ENCODE measurements around the gene TOE1.
A peak's percentile ranks its signal among the peaks of the same experiment; 100 is the strongest.

TOE1 gene

DNA sequence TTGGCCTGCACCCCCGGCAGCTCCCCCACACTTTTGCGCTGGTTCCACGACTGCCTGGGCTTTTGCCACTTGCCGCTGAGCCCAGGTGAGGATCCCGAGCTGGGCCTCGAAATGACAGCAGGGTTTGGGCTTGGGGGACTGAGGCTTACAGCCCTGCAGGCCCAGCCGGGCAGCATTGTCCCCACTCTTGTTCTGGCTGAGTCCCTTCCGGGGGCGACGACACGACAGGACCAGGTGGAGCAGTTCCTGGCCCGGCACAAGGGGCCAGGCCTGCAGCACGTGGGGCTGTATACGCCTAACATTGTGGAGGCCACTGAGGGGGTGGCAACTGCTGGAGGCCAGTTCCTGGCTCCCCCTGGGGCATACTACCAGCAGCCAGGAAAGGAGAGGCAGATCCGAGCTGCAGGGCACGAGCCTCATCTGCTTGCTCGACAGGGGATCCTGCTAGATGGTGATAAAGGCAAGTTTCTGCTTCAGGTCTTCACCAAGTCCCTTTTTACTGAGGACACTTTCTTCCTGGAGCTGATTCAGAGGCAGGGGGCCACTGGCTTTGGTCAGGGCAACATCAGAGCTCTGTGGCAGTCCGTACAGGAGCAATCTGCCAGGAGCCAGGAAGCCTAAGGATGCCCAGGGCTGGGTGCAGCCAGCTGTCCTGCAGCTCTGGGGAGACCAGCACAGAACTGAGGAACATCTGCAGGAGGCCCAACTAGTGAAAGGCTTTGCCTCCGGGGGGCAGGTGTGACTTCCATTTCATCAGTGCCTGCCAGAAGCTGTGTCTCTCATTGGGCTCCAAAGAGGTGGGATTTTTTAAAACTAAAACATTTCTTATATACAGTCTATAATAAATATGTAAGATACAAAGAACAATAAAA is 12.1 kb upstream of the TOE1 start:
- DNase-seq, result no peak

- DNase-seq, result no peak
Observed at GRCh38 chr1:45328680-45329079, 11.3 kb upstream of the TOE1 start.

DNA sequence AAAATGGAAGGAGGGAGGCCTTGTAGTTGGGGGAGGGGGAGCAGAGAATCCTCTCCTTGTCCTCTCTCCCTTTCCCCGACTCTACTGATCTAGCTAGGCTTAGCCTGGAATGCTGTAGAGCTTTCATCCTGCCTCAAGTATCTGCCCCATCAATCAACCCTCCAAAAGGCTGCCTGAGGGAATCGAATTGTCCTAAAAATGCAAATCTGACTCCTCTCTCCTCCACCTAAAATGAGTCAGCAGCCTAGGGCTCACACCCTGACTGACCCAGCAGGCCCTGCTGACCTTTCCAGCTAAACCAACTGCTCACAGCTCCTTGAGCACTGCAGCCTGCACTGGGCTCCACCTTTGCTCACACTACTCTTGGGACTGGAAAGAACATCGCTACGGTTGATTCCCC is 10.5 kb upstream of the TOE1 start:
- no peak for DNase-seq

DNA sequence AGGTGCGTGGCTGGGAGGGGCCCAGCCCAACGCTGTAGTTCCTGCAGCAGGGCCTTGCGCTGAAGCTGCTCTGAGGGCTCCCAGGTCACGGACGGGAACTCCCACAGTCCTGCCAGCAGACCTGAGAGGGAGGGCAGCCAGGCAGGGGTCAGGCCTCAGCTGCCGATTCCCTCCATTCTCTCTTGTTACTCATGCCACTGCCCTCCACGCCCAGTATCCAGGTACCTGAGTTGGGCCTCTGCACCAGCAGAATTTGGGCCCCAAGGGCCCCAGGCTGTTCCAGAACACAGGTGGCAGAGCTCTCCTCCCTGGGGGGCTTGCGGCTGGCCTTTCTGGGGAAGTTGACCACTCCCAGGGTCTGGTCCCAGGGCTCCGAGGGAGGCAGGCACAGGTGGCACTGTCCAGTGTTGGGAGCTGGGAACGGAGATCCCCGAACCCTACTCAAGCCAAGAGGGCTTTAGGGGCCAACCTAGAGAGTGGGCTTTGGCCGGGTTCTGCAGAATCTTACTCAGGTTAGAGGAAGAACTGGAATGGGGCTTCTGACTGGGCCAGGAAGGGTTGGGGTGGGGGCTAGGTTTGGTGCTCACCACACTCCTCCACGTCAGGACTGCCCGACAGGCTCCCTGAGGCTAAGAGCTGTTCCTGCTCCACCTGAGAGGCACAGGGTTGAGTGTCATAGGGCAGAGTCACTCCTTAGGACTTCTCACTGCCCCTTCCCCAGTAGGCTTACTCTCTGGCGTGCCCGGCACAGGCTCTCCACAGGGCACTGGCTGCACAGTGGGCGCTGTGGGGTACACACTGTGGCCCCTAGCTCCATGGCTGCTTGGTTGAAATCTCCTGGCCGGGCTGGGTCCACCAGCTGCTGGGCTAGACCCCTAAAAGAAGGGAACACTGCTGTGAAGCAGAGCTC is 8.3 kb upstream of the TOE1 start:
- DNase-seq, result no peak

GRCh38 chr1:45332346-45332720 is 7.6 kb upstream of the TOE1 start:
- no peak for DNase-seq

DNA sequence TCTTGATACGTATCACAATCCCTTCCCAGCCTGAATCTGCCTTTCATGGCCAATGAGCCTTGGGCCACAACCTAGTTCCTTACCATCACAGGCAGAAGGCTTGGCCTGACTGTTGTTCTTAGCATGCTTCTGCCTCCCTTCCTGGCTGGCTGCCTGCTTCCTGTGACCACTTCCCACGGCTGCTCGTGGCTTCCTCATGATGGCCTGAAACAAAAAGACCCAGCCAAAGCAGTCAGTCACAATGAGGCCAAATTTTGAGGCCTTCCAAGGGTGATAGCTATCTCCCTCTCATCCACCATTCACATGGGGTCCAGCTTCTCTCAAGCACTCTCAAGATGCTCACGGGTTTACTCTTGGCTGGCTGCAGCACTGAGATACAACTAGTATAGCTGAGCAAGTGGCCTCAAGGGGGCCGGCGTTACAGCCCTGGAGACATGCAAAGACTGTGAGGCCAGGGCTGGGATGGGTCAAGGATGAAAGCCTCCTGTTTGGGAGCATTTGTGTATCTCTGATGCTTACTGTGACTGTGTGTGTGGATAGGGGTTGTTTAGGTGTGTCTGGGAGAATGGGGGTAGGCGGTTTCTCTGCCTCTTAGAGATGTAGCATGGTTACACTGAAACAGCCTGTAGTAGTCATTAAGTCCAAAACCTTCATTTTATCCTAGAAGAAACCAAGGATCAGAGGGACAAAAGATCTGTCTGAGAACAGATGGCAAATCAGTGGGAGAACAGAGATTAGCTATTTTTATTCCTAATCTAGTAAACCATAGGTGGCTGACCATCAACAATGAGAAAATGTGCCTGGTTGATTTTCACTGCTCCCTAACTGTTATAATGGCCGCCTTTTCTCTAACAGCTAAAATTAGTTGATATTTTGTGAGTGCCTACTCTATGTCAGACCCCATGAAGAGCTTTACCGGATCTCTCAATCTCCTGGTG is 5.4 kb upstream of the TOE1 start:
- DNase-seq, result peak; percentile 30

DNA sequence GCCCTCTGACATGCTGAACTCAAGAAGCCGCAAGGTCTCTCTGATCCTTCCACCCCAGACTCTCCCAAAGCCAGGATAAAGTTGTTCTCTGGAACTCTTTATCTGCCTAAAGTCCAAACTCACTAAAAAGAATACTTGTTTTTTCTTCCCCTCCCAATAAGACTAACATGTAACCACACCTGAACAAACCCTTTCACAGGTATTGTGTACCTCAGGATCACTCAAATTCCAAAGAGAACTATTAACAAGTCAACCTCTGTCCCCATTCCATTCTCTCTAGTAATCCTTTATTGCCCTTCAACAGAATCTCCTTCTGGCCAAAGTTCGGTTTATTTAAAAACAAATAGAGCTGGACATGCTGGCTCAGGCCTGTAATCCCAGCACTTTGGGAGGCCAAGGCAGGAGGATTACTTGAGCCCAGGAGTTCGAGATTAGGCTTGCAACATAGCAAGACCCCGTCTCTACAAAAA is 4.1 kb upstream of the TOE1 start:
- no peak for DNase-seq

DNA sequence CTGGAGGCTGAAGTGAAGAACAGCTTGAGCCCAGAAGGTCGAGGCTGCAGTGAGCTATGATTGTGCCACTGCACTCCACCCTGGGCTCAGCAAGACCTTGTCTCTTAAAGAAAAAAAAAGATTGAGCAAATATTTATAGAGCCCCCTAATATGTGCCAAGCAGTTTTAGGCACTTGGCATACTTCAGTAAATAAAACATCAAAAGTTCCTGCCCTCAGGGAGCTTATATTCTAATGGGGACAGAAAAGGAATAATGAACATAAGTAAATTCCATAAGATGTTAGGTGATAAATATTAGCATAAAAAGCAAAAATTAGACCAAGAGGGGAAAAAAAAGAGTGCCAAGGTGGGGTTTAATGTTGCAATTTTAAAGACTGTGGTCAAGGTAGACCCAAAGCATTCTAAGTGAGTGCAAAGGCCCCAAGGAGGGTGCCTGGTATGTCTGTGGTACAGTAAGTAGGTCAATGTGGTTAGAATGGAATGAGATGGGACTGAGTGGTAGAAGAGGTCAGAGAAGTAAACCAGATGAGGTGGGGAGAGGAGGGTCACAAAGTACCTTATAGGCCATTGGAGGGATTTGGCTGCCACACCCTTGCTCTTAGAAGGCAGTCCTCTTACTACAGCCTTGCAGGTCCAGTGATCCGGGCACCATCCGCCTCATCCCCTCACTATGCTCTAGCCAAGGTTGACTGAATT is 2.2 kb upstream of the TOE1 start:
- no peak for DNase-seq

GRCh38 chr1:45340816-45341466 is 971 bp downstream of the TOE1 start:
- no peak for DNase-seq

- DNase-seq, result no peak
Observed at GRCh38 chr1:45344499-45344898, 4.5 kb downstream of the TOE1 start.

GRCh38 chr1:45345014-45345413 is 5.0 kb downstream of the TOE1 start:
- DNase-seq, result no peak

DNA sequence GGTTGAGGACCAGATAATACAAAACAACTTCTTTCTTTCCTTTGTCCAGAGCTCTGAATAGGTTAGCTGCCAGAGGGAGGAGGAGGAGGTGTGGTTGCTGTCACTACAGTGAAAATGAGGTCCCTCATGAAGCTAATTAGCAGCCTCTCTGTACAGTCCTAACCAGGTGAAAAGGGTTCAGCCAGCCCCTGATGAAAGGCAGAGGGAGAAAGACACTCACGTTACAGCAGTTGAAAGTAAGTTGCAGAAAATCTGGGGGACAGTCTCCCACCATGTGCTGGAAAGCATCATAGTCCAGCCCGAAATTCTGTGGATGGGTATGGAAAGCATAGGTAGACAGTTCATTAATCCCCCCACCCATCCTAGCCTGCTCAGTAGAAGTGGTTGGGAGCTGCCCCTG is 6.5 kb downstream of the TOE1 start:
- DNase-seq, result no peak

GRCh38 chr1:45348020-45348419 is 8.1 kb downstream of the TOE1 start:
- DNase-seq, result no peak

- DNase-seq, result no peak
Observed at GRCh38 chr1:45348609-45348965, 8.6 kb downstream of the TOE1 start.

- DNase-seq, result no peak
Observed at GRCh38 chr1:45348966-45349677, 9.2 kb downstream of the TOE1 start.

DNA sequence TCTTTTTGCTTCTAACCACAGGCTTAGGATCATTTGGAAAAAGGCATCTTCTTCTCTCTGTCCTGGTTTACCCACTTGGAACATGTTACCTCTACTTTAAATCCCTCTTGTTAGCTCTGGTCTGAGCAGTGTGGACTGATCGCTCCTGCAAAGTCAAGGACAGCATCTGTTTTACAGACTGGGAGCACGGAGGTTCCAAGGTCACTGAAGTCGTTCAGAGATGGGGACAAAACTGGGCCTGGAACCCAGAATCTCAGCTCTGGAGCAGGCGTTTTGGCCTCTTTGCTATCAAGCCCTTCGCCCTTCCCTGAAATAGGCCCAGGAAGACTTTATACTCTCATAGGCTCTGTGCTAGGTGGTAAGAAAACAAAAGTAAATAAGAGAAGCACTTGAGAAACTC is 11.5 kb downstream of the TOE1 start:
- DNase-seq, result no peak

DNA sequence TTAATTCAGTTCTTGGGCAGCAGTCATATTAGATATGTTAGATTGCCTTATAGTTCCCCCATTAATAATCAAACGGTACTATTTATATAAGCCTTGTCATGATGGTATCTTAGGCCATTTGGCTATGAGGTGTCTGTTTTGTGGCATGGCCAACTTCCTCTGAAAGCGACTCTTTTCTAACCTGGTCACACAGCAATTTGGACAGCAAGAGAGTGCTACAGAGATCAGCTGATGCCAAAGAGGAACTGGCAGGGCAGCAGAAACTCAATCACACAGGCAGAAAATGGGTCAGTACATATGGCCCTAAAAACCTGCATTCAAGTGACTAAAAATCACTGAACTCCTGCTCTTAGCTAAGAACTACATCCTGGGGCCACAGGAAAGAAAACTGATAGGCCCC is 13.7 kb downstream of the TOE1 start:
- DNase-seq, result peak; percentile 51

GRCh38 chr1:45354838-45355237 is 14.9 kb downstream of the TOE1 start:
- DNase-seq, result no peak

DNA sequence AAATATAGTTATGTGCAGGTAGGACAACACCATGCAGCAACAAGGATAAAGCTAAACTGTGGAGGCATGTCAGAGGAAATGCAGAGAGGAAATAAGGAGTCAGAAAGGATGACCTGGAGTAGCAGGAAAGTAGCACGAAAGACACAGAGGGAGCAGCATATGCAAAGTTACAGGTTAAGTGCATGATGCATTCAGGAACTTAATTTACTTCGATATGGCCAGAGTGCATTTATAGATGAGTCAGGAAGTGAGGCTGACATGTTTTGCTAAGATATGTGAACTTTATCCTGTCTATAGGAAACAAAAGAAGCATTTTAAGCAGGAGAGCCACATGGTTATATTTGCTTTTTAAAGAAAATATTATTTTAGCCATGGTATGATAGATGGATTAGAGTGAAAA is 15.7 kb downstream of the TOE1 start:
- no peak for DNase-seq

- no peak for DNase-seq
Observed at GRCh38 chr1:45356186-45356585, 16.2 kb downstream of the TOE1 start.
